A549 (cell line): ENCODE data around the gene FBXO30.

ENCODE experiments used
- CTCF ChIP-seq: fragments of >200 bp; sonication (Bioruptor Twin); formaldehyde crosslinking; IDR thresholded peaks from 3 replicates; pipeline ENCODE4 v1.5.1; 2016
- EP300 ChIP-seq, 2 experiments: fragments of >200 bp; sonication (Bioruptor Twin); formaldehyde crosslinking; IDR thresholded peaks; 2 replicates in 1 of 2; 3 replicates in 1 of 2; pipeline ENCODE4 v1.6.1; 2016 to 2017
- POLR2A ChIP-seq: IDR thresholded peaks from 2 replicates; pipeline ENCODE4 v1.6.1; 2012; ENCODE audit warnings: mild to moderate bottlenecking, low read length
- RAD21 ChIP-seq, 2 experiments: fragments of >200 bp in 1 of 2; sonication (Bioruptor Twin) in 1 of 2; formaldehyde crosslinking in 1 of 2; IDR thresholded peaks in 1 of 2; conservative IDR thresholded peaks in 1 of 2; 2 replicates in 1 of 2; 3 replicates in 1 of 2; pipeline ENCODE4 v1.6.1; 2012 to 2018; ENCODE audit warnings: inconsistent platforms in 1 of 2
- RNF2 ChIP-seq: fragments of 200-600 bp; sonication (generic); IDR thresholded peaks from 2 replicates; pipeline ENCODE4 v1.6.1; 2016; ENCODE audit warnings: low read depth, mild to moderate bottlenecking, antibody characterized with exemption, moderate library complexity, borderline replicate concordance
- SREBF2 ChIP-seq: fragments of 450-650 bp; IDR thresholded peaks from 2 replicates; pipeline ENCODE4 v1.6.1; 2014; ENCODE audit warnings: mild to moderate bottlenecking, moderate library complexity

DNA sequence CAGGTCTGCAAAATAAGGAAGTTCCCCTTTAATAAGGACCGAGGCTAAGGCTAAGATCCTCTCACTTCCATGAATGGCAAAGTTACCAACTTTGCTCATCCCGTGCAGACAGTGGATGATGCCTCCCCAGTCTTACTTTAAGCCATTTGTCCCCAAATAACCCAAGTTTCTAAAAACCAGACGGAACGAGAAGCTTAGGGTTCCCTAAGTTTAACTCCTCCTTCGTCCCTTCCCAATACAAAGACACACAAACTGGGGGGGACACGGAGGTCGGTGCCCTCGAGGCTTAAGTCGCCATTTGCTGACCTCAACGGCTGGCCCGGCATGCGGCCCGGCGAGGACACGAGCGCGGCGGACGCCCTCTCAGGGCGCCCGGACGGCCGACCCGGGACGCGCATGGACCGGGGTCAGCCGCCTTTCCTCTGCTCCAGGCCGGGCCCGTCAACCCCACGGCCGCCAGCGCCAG, 527 bp downstream of the FBXO30 start:
- TF ChIP-seq SREBF2 (no peak), RAD21 (conservative IDR thresholded peaks at IDR 0.05 in 1 of 2, IDR thresholded peaks at IDR 0.05 in 1 of 2) (no peak), EP300 (IDR thresholded peaks at IDR 0.05) (no peak), RNF2 (no peak), CTCF (no peak), POLR2A (no peak)
